ENCODE measurements around the gene CSF3R.

- TF ChIP-seq POLR2AphosphoS5 (IDR thresholded peaks at IDR 0.05) (no peak), POLR2A (IDR thresholded peaks at IDR 0.05) (no peak), CTCF (IDR thresholded peaks at IDR 0.05) (no peak)
Measured at GRCh38 chr1:36528361-36529349, 45.9 kb upstream of the CSF3R start.

Data from suprapubic skin (tissue), 4 donors.